Measurements from ENCODE around the gene TENT5C. TPM values are rescaled to one million over a fixed set of nuclear protein-coding genes. Genes with fewer than 3 reads are reported as not detected.

Gene TENT5C
- total and polyA plus RNA-seq, 9 of the 15 experiments (the other 6 are each of a cell fraction or from before 2014, with no cell fraction given) = 1.8 to 7.7 (median 4.0) TPM

DNA sequence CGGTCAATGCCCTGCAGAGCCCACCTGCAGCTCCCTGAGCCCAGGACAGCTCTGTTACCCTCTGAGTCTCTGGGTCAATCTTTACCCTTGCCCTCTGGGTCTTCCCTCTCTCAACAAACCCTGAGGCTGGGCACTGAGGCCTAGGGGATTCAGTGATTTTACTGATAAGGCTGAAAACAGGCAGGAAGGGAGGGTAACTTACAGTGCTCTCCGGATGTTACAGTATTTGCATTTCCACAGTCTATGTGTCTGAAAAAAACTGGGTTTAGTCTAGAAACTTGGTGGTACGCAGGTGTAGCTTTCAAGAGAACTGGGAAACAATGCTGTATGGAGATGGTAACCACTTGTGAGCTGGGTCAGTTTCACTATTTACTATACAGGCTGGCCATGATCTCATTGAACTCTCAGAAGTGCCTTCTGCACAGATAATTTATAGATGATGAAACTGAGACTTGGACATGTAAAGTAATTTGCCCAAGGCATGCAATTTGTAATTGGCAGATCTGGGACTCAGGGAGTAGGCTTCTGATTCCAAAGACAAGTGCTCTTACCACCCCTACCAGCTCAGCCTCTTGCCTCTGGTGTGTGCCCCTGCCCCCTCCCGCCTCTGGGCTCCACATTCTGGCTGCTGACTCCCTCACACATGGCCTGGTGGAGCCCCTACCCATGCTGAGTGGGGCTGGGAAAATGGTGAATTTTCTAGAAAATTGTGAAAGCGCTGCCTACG, 48.8 kb downstream of the TENT5C start (continued):
- TF ChIP-seq CEBPG (CRISPR knock-in tag; IDR thresholded peaks at IDR 0.05) (no peak), CEBPG (tag; conservative IDR thresholded peaks at IDR 0.05 in 1 of 2, IDR thresholded peaks at IDR 0.05 in 1 of 2) (0 out of 4 replicates have a peak, but pooled peaks have one; percentile 9 to 19), JUND (IDR thresholded peaks at IDR 0.05; ENCODE audit: borderline replicate concordance, low read depth, low read length) (no peak), JUND (tag; IDR thresholded peaks at IDR 0.05; ENCODE audit: borderline replicate concordance, low read depth, low read length) (0 out of 3 replicates have a peak, but pooled peaks have one; percentile 6), ZNF41 (CRISPR knock-in tag; conservative IDR thresholded peaks at IDR 0.05) (peak; percentile 67; the same call in 1 of the 2 replicates), RCOR1 (IDR thresholded peaks at IDR 0.05; ENCODE audit: borderline replicate concordance in 1 of 2, low read depth in 2 of 2, low read length in 2 of 2) (0 out of 4 replicates have a peak, but pooled peaks of 1 of the 2 experiments have one; percentile 6), TRIM24 (IDR thresholded peaks at IDR 0.05) (no peak), IRF2 (CRISPR knock-in tag; IDR thresholded peaks at IDR 0.05) (no peak)
- TF ChIP-seq, protein P1, sequence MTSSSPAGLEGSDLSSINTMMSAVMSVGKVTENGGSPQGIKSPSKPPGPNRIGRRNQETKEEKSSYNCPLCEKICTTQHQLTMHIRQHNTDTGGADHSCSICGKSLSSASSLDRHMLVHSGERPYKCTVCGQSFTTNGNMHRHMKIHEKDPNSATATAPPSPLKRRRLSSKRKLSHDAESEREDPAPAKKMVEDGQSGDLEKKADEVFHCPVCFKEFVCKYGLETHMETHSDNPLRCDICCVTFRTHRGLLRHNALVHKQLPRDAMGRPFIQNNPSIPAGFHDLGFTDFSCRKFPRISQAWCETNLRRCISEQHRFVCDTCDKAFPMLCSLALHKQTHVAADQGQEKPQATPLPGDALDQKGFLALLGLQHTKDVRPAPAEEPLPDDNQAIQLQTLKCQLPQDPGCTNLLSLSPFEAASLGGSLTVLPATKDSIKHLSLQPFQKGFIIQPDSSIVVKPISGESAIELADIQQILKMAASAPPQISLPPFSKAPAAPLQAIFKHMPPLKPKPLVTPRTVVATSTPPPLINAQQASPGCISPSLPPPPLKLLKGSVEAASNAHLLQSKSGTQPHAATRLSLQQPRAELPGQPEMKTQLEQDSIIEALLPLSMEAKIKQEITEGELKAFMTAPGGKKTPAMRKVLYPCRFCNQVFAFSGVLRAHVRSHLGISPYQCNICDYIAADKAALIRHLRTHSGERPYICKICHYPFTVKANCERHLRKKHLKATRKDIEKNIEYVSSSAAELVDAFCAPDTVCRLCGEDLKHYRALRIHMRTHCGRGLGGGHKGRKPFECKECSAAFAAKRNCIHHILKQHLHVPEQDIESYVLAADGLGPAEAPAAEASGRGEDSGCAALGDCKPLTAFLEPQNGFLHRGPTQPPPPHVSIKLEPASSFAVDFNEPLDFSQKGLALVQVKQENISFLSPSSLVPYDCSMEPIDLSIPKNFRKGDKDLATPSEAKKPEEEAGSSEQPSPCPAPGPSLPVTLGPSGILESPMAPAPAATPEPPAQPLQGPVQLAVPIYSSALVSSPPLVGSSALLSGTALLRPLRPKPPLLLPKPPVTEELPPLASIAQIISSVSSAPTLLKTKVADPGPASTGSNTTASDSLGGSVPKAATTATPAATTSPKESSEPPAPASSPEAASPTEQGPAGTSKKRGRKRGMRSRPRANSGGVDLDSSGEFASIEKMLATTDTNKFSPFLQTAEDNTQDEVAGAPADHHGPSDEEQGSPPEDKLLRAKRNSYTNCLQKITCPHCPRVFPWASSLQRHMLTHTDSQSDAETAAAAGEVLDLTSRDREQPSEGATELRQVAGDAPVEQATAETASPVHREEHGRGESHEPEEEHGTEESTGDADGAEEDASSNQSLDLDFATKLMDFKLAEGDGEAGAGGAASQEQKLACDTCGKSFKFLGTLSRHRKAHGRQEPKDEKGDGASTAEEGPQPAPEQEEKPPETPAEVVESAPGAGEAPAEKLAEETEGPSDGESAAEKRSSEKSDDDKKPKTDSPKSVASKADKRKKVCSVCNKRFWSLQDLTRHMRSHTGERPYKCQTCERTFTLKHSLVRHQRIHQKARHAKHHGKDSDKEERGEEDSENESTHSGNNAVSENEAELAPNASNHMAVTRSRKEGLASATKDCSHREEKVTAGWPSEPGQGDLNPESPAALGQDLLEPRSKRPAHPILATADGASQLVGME (CRISPR knock-in tag; IDR thresholded peaks at IDR 0.05) = peak; percentile 82; the same call in 1 of the 2 replicates
- TF ChIP-seq, protein P2, sequence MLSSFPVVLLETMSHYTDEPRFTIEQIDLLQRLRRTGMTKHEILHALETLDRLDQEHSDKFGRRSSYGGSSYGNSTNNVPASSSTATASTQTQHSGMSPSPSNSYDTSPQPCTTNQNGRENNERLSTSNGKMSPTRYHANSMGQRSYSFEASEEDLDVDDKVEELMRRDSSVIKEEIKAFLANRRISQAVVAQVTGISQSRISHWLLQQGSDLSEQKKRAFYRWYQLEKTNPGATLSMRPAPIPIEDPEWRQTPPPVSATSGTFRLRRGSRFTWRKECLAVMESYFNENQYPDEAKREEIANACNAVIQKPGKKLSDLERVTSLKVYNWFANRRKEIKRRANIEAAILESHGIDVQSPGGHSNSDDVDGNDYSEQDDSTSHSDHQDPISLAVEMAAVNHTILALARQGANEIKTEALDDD (IDR thresholded peaks at IDR 0.05) = 0 out of 2 replicates have a peak, but pooled peaks have one; percentile 38
- TF ChIP-seq, protein P3, sequence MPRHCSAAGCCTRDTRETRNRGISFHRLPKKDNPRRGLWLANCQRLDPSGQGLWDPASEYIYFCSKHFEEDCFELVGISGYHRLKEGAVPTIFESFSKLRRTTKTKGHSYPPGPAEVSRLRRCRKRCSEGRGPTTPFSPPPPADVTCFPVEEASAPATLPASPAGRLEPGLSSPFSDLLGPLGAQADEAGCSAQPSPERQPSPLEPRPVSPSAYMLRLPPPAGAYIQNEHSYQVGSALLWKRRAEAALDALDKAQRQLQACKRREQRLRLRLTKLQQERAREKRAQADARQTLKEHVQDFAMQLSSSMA (CRISPR knock-in tag; IDR thresholded peaks at IDR 0.05) = no peak
- TF ChIP-seq, protein P4, sequence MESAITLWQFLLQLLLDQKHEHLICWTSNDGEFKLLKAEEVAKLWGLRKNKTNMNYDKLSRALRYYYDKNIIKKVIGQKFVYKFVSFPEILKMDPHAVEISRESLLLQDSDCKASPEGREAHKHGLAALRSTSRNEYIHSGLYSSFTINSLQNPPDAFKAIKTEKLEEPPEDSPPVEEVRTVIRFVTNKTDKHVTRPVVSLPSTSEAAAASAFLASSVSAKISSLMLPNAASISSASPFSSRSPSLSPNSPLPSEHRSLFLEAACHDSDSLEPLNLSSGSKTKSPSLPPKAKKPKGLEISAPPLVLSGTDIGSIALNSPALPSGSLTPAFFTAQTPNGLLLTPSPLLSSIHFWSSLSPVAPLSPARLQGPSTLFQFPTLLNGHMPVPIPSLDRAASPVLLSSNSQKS (CRISPR knock-in tag; IDR thresholded peaks at IDR 0.05) = no peak

All from K562 (cell line).